ENCODE results near the gene FAM107B.

DNA sequence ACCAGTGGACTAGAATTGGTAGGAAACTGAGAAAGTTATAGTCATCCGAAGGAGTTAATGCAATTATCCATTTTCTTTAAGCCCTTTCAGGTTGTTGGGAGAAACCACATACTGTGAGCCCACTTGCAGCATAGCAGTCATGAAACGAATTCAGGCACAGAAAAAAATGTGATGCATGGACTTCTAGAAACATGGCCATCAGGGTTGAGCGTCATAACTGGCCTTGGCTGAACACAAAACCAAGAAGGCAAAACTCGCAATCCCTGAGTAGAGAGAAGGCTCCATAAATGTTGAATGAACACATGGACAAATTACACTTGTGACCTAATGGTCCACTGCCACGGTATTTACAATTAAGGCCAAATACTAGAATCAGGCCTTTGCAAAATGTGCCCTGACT is 121.9 kb downstream of the FAM107B start:
- no peak for TF ChIP-seq CTCF (IDR thresholded peaks at IDR 0.05)
- TF ChIP-seq POLR2AphosphoS5 (IDR thresholded peaks at IDR 0.05) = no peak
- no peak for TF ChIP-seq POLR2A (IDR thresholded peaks at IDR 0.05)
